Heart right ventricle (tissue), 16 donors: ENCODE results near the gene NFE2. TPM values are rescaled to one million over a fixed set of nuclear protein-coding genes. Genes with fewer than 3 reads are reported as not detected.
A peak's percentile ranks its signal among the peaks of the same experiment; 100 is the strongest.

ENCODE experiments used
- ATAC-seq, 8 donors: fragments of 200-7000 bp; cut with Tn5 transposase; one replicate each; pipeline ENCODE4 v1.9.1; 2020; ENCODE audit warnings: mild to moderate bottlenecking in 8 of 8, moderate library complexity in 8 of 8, moderate number of reproducible peaks in 1 of 8
- DNase-seq, 2 donors: peaks; one replicate each; pipeline ENCODE4 v3.0.0-alpha.2; 2020
- H3K27ac ChIP-seq, 10 donors: fragments of 200-600 bp; sonication (generic) in 2 of 10; one replicate each; pipeline versions ENCODE4 v1.5.0 to v1.8.0; 2020 to 2022; ENCODE audit warnings: mild to moderate bottlenecking in 3 of 10
- H3K27me3 ChIP-seq, 7 donors: fragments of 200-600 bp; one replicate each; pipeline ENCODE4 v1.8.0; 2021 to 2022; ENCODE audit warnings: mild to moderate bottlenecking in 2 of 7
- H3K36me3 ChIP-seq, 9 donors: fragments of 200-600 bp; sonication (generic) in 1 of 9; one replicate each; pipeline versions ENCODE4 v1.5.0 to v1.8.0; 2020 to 2022; ENCODE audit warnings: mild to moderate bottlenecking in 2 of 9
- H3K4me1 ChIP-seq, 9 donors: fragments of 200-600 bp; sonication (generic) in 1 of 9; one replicate each; pipeline versions ENCODE4 v1.5.0 to v1.8.0; 2020 to 2022; ENCODE audit warnings: mild to moderate bottlenecking in 4 of 9
- H3K4me3 ChIP-seq, 10 donors: fragments of 200-600 bp; sonication (generic) in 2 of 10; one replicate each; pipeline versions ENCODE4 v1.5.0 to v1.8.0; 2020 to 2022; ENCODE audit warnings: mild to moderate bottlenecking in 7 of 10, moderate library complexity in 2 of 10
- H3K9me3 ChIP-seq, 11 donors: fragments of 200-600 bp in 10 of 11; sonication (generic) in 2 of 11; one replicate each; pipeline versions ENCODE4 v1.5.0 to v1.8.0; 2013 to 2022; ENCODE audit warnings: mild to moderate bottlenecking in 2 of 11, control low read depth in 1 of 11, moderate library complexity in 1 of 11
- CTCF ChIP-seq, 9 donors: fragments of 200-600 bp; sonication (generic) in 2 of 9; IDR thresholded peaks; one replicate each; pipeline versions ENCODE4 v1.5.0 to v1.8.0; 2021 to 2022; ENCODE audit warnings: antibody characterized with exemption in 9 of 9, mild to moderate bottlenecking in 5 of 9, moderate library complexity in 1 of 9
- WGBS, 2 donors: extraction: QIAGEN DNeasy Blood & Tissue Kit; methylation state at CpG; one replicate each; pipeline ENCODE4 v1.1.7; 2013; ENCODE audit warnings: inconsistent platforms in 1 of 2; 5-methylcytosine and 5-hydroxymethylcytosine counted together
- intact Hi-C, 10 donors: fragments of 100-400 bp; cut with DNase I; formaldehyde crosslinking; loops; one replicate each; pipeline versions ENCODE4 v1.11.1 to v1.14.2; 2022
- polyA plus RNA-seq, 2 donors: library from polyadenylated mRNA; stranded (reverse); fragments of 200-250 nt; gene quantifications; one replicate each; pipeline ENCODE4 v1.2.3, GENCODE V29; 2013
- total RNA-seq, 10 donors: library from RNA; stranded (reverse); fragmentation: NEBNext Ultra II Directional in 3 of 10; extraction: Animal tissue kit (Norgen Biotek cat#: 25700) in 3 of 10; gene quantifications; one replicate each; pipeline versions ENCODE4 v1.2.1 to v1.2.4, GENCODE V29; 2021 to 2023
- donor health status: Arrhythmogenic right ventricular cardiomyopathy.
- donor health status: ischemic (EF 13 %, LVEDD 7.1; RV severe dilation, severe dysfunction).
- donor health status: healthy with polysubstance abuse.
- donor health status: DM: no; HTN: yes; CAD: no.
- donor health status: DM: no; HTN: no; CAD: no.
- donor health status: ischemic (EF 25% LVEDD 6.9; RV normal size, moderate dysfunction).
- donor health status: ischemic (EF 25% LVEDD 5.7; RV mildly dilated, moderate dysfunction).
- donor health status: healthy.
- donor health status: DM: yes; HTN: yes; CAD: no.
- donor health status: Ischemic cardiomyopathy.
- donor health status: ischemic (EF 35%, LVEDD 5.7; RV mildly dilated, moderate dysfunction).
- donor health status: nonischemic (EF 11% LVEDD 7.7; RV severe dilation, severe dysfunction).
- donor health status: DM: yes; HTN: yes; CAD: no.
- donor health status: PGD.
- donor health status: ischemic (EF 29% LVEDD 5.4; RV normal size, mild dysfunction).
- donor health status: nonischemic (EF 23%, LVEDD 6.1; RV moderate dilation, normal function).

Gene NFE2
- total and polyA plus RNA-seq, 12 donors, result 0.17 to 1.4 (median 0.50) TPM; not detected in 2

GRCh38 chr12:54311051-54311450 lies 10.2 kb upstream of the NFE2 start:
- no peak overlapping the region for H3K27ac ChIP-seq
- intact Hi-C loops, result no loop called here
- ATAC-seq (no peak), DNase-seq (no peak)
- no peaks in the 10 kb centered on the region for H3K9me3 ChIP-seq
- no peaks in the 10 kb centered on the region for H3K27me3 ChIP-seq
- 54 to 71% methylated on average over 2 of the region's 2 CpGs for WGBS, 2 donors
- H3K4me3 ChIP-seq, result no peak overlapping the region
- H3K4me1 ChIP-seq, result peaks cover 0 to 16% (median 0%) of the 10 kb centered on the region in 9 donors
- H3K36me3 ChIP-seq, result no peaks in the 10 kb centered on the region
- TF ChIP-seq CTCF (IDR thresholded peaks at IDR 0.05), result no peak

- intact Hi-C loops, result no loop called here
- Histone ChIP-seq H3K4me3 (no peak overlapping the region), H3K27me3 (peaks cover 0 to 14% (median 5%) of the 10 kb centered on the region in 7 donors), H3K9me3 (no peaks in the 10 kb centered on the region), H3K27ac (peak overlapping the region in 1 of 10 donors; percentile 57), H3K4me1 (peaks cover 0 to 36% (median 5%) of the 10 kb centered on the region in 9 donors), H3K36me3 (no peaks in the 10 kb centered on the region)
- TF ChIP-seq CTCF (IDR thresholded peaks at IDR 0.05), result no peak
- ATAC-seq (peak in 7 of 8 donors; percentile 56 to 86 (median 86)), DNase-seq (peak; percentile 59 to 71)
- WGBS, 2 donors, result 62 to 67% methylated on average over 8 of the region's 8 CpGs
Observed at GRCh38 chr12:54306925-54307741, 6.3 kb upstream of the NFE2 start.

GRCh38 chr12:54304187-54304810 lies 3.5 kb upstream of the NFE2 start:
- WGBS, 2 donors, result 18 to 21% methylated on average over 12 of the region's 12 CpGs
- intact Hi-C loops, result no loop called here
- peak overlapping the region in 1 of 10 donors; percentile 67 for H3K27ac ChIP-seq
- ATAC-seq, result peak; percentile 54 to 82 (median 74)
- H3K4me1 ChIP-seq, result peaks cover 0 to 58% (median 8%) of the 10 kb centered on the region in 9 donors
- DNase-seq, result peak; percentile 52 to 54
- H3K36me3 ChIP-seq, result no peaks in the 10 kb centered on the region
- peak overlapping the region in 1 of 10 donors; percentile 23 for H3K4me3 ChIP-seq
- H3K27me3 ChIP-seq, result peaks cover 0 to 36% (median 22%) of the 10 kb centered on the region in 7 donors
- no peaks in the 10 kb centered on the region for H3K9me3 ChIP-seq
- TF ChIP-seq CTCF (IDR thresholded peaks at IDR 0.05), result no peak

- peak overlapping the region in 1 of 10 donors; percentile 23 for H3K4me3 ChIP-seq
- ATAC-seq, result no peak
- intact Hi-C loops, result no loop called here
- H3K27ac ChIP-seq, result peak overlapping the region in 1 of 10 donors; percentile 67
- no peak for DNase-seq
- no peak for TF ChIP-seq CTCF (IDR thresholded peaks at IDR 0.05)
- peaks cover 6 to 43% (median 28%) of the 10 kb centered on the region in 7 donors for H3K27me3 ChIP-seq
- H3K9me3 ChIP-seq, result no peaks in the 10 kb centered on the region
- peaks cover 0 to 58% (median 8%) of the 10 kb centered on the region in 9 donors for H3K4me1 ChIP-seq
- H3K36me3 ChIP-seq, result no peaks in the 10 kb centered on the region
Observed at GRCh38 chr12:54303640-54304039, 2.8 kb upstream of the NFE2 start.
